Panc1 (cell line): Measurements from ENCODE around the gene EPHA7. TPM values are rescaled to one million over a fixed set of nuclear protein-coding genes. Genes with fewer than 3 reads are reported as not detected.

Source experiments
- ATAC-seq: fragments of 200-7000 bp; cut with Tn5 transposase; 2 replicates; pipeline ENCODE4 v1.9.1; 2020; ENCODE audit warnings: mild to moderate bottlenecking, moderate library complexity
- BruUV-seq: library from RNA; stranded (reverse); fragments of 400-500 nt; replicated peaks from 2 replicates; lab custom pipeline; 2021; lab: Mats Ljungman, UMichigan
- CTCF ChIA-PET: fragments of 300-600 bp; sonication (Branson Sonifier 250); formaldehyde crosslinking; loops from one replicate; lab custom pipeline; 2022; ENCODE audit warnings: antibody characterized with exemption; lab: Charles Lee
- POLR2A ChIA-PET: fragments of 300-600 bp; sonication (Branson Sonifier 250); formaldehyde crosslinking; loops from one replicate; lab custom pipeline; 2022; ENCODE audit warnings: antibody characterized with exemption; lab: Charles Lee
- DNase-seq: peaks from one replicate; pipeline ENCODE4 v3.0.0-alpha.2; 2010; ENCODE audit warnings: low read depth, low spot score
- H3K27ac ChIP-seq: 2 replicates; pipeline ENCODE4 v1.5.1; 2011; ENCODE audit warnings: mild to moderate bottlenecking, low read length, inconsistent platforms
- H3K27me3 ChIP-seq: fragments of 200-500 bp; sonication (Bioruptor generic); 2 replicates; pipeline ENCODE4 v1.6.0; 2014; ENCODE audit warnings: low read length, inconsistent platforms; ENCODE audit not compliant: control insufficient read depth, insufficient read depth
- H3K36me3 ChIP-seq: fragments of 200-500 bp; sonication (Bioruptor generic); 2 replicates; pipeline ENCODE4 v1.5.1; 2014; ENCODE audit warnings: inconsistent platforms, mild to moderate bottlenecking, low read length, moderate library complexity; ENCODE audit not compliant: control insufficient read depth, insufficient read depth
- H3K4me1 ChIP-seq: 2 replicates; pipeline ENCODE4 v1.5.1; 2011; ENCODE audit warnings: inconsistent platforms, mild to moderate bottlenecking, low read length, moderate library complexity; ENCODE audit not compliant: control insufficient read depth, insufficient read depth
- H3K4me3 ChIP-seq, 2 experiments: 2 replicates each; pipeline ENCODE4 v1.5.1; 2011 to 2012; ENCODE audit warnings: low read depth in 2 of 2, low read length in 2 of 2, mild to moderate bottlenecking in 2 of 2, inconsistent platforms in 1 of 2, moderate library complexity in 1 of 2
- H3K9me3 ChIP-seq: fragments of 200-500 bp; sonication (Bioruptor generic); 2 replicates; pipeline ENCODE4 v1.5.1; 2014; ENCODE audit warnings: low read depth, mild to moderate bottlenecking, inconsistent platforms, low read length, moderate library complexity; ENCODE audit not compliant: control insufficient read depth, insufficient read depth
- CTCF ChIP-seq: fragments of 450-650 bp; IDR thresholded peaks from 2 replicates; pipeline ENCODE4 v1.5.1; 2017; ENCODE audit warnings: mild to moderate bottlenecking
- POLR2AphosphoS5 ChIP-seq: IDR thresholded peaks from 2 replicates; pipeline ENCODE4 v1.6.1; 2012; ENCODE audit warnings: mild to moderate bottlenecking, low read depth, low read length, moderate library complexity
- REST ChIP-seq, 2 experiments: IDR thresholded peaks; 2 replicates each; pipeline ENCODE4 v1.6.1; 2011 to 2012; ENCODE audit warnings: low read depth in 2 of 2, control low read depth in 1 of 2, low read length in 1 of 2, mild to moderate bottlenecking in 1 of 2, moderate library complexity in 1 of 2; ENCODE audit not compliant: insufficient read depth in 1 of 2
- SIN3A ChIP-seq: IDR thresholded peaks from 2 replicates; pipeline ENCODE4 v1.6.1; 2012; ENCODE audit warnings: low read depth, mild to moderate bottlenecking, low read length, moderate library complexity, borderline replicate concordance; ENCODE audit not compliant: insufficient read depth
- TCF7L2 ChIP-seq: IDR thresholded peaks from 2 replicates; pipeline ENCODE4 v1.6.1; 2011; ENCODE audit warnings: mild to moderate bottlenecking, low read depth, low read length, inconsistent platforms
- in situ Hi-C: cut with HindIII; loops from 2 replicates; pipeline ENCODE4 v1.10.0; 2016; ENCODE audit warnings: low sequenced_read_pairs, low pct_unique_long_range_greater_than_20kb
- intact Hi-C: fragments of 100-400 bp; cut with micrococcal nuclease; formaldehyde crosslinking; loops from one replicate; pipeline ENCODE4 v1.10.0; 2022; ENCODE audit not compliant: unreplicated experiment
- total RNA-seq: library from RNA; stranded (reverse); gene quantifications from one replicate; pipeline ENCODE4 v1.2.1, GENCODE V29; 2021; ENCODE audit not compliant: unreplicated experiment

The EPHA7 gene
- total RNA-seq, 1 experiment from 2014 or later: 8.6 TPM

- in situ Hi-C loops: no loop called here
- no peaks in the 10 kb centered on the region for H3K9me3 ChIP-seq
- no peak for DNase-seq
- ATAC-seq: no peak
- no peaks in the 10 kb centered on the region for H3K36me3 ChIP-seq
- no peaks in the 10 kb centered on the region for H3K27me3 ChIP-seq
- TF ChIP-seq REST (IDR thresholded peaks at IDR 0.05; ENCODE audit: insufficient read depth in 1 of 2, low read depth in 2 of 2, low read length in 1 of 2) (no peak), TCF7L2 (no peak), POLR2AphosphoS5 (no peak), CTCF (no peak), SIN3A (no peak)
- intact Hi-C loops: no loop called here
- CTCF ChIA-PET: no interaction called here
- H3K4me1 ChIP-seq: no peaks in the 10 kb centered on the region
- BruUV-seq: no TSS peak
- H3K27ac ChIP-seq: no peak overlapping the region
- H3K4me3 ChIP-seq: no peak overlapping the region
- POLR2A ChIA-PET: no interaction called here
Observed at GRCh38 chr6:93366506-93366905, 52.9 kb downstream of the EPHA7 start.

- Histone ChIP-seq H3K36me3 (no peaks in the 10 kb centered on the region), H3K9me3 (no peaks in the 10 kb centered on the region), H3K27me3 (no peaks in the 10 kb centered on the region), H3K4me3 (no peak overlapping the region), H3K4me1 (no peaks in the 10 kb centered on the region), H3K27ac (no peak overlapping the region)
- DNase-seq (no peak), ATAC-seq (no peak)
- TF ChIP-seq SIN3A (no peak), TCF7L2 (no peak), POLR2AphosphoS5 (no peak), CTCF (no peak), REST (IDR thresholded peaks at IDR 0.05; ENCODE audit: insufficient read depth in 1 of 2, low read depth in 2 of 2, low read length in 1 of 2) (no peak)
- ChIA-PET POLR2A (no interaction called here), CTCF (no interaction called here)
- no TSS peak for BruUV-seq
- in situ Hi-C loops (no loop called here), intact Hi-C loops (no loop called here)
Observed at GRCh38 chr6:93365445-93365844, 53.9 kb downstream of the EPHA7 start.
